GM18867 (cell line): ENCODE results near the gene RING1.

Experiments used
- ATAC-seq: cut with Tn5 transposase; IDR thresholded peaks from one replicate; pipeline ENCODE4 v1.9.1; 2021; ENCODE audit warnings: mild to moderate bottlenecking, moderate library complexity; ENCODE audit not compliant: unreplicated experiment

The RING1 gene

DNA sequence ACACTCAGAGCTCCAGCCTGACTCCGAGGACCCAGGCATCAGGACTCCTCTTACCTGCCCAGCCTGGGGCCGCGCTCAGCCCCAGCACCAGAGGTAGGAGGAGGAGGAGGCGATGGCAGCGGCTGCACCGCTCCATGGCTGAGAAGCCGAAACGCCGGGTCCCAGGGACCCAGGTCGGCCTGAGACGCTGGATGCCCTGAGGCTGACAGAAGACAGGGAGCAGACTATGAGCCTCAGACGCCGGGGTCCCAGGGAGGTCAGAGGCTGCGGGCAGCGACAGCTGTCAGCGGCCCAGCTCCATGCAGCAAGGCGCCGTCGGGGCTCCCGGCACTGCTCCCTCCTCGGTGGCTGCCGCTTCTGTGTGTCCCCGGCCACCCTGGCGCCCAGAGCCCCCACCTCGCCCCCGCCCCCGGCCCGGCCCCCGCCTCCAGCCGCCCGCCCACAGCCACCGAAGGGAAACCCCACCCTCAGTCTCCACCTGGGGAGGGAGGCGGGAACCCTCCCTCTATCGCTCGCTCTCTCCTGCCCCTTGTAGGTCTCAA is 16.1 kb upstream of the RING1 start, which contains the start of gene COL11A2:
COL11A2 (minus strand) TSS at position 363 of the 542 bp plus-strand sequence; CDS start at position 136, 227 bp downstream.
- ATAC-seq: no peak

DNA sequence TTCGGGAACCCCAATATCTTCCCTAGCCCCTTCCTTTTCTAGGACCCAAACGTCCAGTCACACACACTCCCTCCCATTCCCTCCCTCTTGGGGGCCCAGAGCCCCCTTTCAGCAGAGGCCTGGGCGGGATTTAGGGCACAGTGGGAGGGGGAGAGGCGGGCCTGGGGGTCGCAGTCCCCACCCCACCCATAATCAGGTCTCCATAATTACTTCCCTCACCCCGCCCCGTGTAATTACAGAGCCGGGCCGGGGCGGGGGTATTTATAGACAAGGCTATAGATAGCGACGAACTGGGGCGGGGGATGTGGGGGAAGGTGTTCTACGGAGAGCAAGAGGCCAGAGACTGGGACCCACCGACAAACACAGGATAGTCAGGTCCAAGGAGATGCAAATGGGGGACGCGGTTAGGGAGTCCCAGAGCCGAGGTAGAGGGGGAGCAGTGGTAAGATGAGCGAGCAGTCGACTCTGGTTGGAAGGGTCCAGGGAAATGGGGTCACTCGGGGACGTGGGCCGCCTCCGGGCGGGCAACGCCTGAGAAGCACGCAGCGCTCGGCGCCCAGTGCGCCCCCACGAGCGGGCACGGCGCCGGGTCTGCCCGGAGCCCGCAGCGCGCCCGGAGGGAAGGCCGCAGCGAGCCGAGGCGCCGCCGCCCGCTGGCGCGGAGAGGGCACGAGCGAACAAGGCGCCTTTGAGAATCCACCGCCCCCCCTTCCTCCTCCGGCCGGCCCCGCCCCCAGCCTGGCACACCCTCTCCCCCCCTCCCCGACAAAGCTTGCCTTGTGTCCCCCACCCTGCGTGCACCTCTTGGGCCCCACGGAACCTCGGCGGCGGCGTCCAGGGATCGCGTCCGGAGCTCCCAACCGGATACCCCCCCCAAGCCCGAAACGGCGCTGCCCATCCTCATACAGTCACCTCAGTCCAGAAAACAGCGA is 15.4 kb upstream of the RING1 start:
- no peak for ATAC-seq

DNA sequence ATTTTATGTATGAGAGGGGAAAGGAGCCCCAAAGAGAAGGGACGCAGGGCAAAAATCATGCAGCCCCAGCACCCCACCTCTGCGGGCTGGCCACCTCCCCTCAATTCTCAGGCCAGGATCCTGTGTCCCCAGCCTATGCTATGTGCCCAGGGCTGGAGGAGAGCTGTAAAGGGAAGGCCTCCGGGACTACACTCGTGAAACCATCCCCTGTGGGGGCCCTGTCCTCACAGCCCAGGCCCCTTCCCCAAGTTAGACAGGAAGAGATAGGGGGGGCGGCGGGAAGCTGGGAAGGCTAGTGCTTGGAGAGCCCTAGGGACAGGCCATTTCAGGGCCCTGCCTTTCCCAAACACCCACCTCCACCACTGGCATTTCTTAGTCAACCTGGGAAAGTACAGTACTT is 14.7 kb upstream of the RING1 start:
- ATAC-seq: no peak

DNA sequence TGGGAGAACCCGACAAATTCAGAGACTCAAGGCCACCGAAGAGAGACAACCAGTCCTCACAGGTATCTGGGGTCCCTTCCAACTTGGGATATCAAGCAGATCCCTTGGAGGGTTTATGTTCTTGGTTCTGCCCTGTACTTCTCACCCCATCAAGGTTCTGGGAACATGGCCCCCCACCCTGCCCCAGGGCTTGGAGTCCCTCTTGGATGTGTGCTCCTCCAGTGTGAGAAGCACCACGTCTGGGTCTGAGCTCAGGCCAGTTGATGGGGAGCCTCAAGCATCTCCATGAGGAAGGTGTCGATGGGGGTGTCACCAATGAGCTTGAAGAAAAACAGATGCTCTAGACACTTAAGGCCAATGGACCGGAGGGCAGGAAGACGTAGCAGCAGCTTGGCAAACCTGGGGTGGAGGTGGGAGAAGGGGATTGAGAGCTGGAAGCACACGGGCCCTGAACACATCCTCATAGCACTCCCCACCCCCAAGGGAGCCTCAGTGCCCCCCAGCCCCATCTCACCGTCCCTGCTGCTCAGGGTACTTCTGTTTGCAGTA is 13.8 kb upstream of the RING1 start:
- no peak for ATAC-seq

DNA sequence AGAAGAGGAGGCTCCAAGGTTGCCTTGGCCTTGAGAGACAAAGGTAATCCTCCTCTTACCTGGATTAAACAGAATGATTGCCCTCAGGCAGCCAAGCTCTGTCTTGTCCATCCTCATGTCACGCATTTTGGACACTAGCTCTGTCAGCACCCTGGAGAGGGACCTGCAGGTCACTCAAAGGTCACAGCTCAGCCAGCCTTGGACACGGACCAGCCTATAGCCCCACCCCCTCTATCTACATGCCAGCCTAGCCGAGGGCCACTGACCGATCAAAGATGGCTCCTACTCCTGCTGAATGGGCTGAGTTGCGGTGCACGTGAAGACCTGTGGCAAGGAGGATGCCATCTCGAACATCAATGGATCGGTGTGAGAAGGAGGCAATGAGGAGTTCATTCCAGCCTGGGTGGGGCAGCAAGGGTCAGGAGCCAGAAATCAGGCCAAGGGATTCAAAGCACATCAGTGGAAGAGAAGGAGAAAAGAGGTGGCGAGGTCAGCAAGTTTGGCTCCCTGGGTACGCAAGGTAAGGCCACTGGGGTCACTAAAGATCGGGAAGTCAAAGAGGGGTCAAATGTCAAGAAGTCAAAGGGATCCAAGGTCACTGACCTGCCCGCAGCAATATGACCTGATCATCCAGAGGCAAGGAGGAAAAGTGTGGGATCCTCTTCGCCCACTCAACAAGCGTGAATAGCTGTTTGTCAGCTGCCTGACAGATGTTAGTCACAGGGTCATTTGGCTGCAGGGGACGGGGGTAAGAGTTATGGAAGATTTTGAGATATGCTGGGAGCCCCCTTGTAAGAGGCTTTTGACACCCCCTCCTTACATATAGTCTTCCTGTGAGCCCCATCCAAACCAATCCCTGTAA is 12.8 kb upstream of the RING1 start:
- no peak for ATAC-seq

DNA sequence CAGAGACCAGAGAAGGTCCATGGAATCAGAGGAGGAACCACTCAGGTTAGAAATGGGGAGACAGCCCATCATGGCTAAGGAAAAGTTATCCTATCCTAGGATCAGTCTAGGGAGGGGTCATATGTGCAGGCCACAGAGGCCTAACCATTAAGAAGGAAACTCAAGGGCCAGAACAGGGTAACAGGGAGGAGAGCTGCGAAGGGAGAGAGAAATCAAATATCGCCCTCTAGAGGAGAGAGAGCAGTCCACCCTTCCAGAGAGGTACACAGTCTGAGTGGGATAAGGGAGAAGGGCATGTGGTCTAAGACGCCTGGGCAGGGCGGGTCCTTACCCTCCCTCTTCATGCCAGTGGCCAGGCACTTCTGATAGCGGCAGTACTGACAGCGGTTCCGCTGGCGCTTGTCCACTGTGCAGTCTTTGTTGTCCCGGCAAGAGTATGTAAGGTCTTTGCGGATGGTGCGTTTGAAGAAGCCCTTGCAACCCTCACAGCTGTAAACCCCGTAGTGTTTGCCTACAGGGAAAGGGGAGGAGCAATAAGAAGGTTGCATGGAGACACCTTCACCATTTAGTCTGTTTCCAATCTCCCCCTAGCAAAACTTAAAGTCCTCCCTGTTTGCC is 10.8 kb upstream of the RING1 start:
- ATAC-seq: no peak

DNA sequence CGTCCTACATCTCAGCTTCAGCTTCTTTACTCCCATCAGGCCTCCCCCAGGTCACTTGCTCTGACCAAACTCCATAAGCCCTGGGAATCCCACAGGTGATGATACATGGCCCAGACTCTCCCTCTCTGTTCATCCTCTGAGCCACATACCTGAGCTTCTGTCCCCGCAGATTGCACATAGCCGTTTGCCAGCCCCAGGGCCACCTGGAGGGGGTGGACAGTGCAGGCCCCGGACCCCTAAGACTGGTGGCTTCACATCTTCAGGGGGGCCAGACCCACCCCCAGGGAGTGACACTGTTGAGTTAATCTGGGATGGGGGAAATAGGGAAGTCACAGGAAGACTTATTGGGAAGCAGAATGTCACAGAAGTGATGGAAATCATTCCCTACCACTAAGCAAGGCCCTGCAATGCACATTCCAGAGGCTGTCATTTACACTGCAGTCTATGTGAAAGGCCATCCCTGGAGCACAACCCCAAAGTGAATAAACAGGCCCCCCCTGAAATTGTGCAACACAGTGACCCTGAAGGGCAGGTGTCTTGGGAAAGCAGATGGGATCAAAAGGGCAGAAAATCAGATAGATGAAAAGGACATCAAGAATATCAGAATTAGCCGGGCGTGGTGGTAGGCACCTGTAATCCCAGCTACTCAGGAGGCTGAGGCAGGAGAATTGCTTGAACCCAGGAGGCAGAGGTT is 10.0 kb upstream of the RING1 start:
- no peak for ATAC-seq

DNA sequence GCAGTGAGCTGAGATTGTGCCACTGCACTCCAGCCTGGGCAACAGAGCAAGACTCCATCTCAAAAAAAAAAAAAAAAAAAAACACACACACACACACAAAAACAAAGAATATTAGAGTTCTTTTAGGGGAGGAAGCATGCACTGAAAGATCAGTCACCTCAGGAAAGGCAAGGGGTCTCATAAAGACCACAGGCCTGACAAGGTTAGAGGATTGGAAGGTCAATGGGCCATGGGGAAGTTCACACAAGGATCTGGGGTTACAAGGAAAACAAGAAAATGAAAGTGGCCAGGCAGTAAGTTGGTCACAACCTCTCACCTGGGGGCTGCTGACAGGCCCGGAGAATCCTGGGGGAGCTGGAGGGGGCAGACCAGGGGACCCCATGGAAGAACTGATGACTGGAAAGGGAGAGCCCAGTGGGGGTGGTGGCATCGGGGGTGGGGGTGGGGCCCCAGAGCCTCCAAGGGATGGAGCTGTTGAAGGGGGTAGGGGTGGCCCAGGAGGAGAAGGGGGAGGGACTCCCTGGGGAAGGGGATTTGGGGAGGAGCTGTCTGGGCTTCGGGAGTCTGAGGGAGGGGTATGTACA is 9.4 kb upstream of the RING1 start:
- no peak for ATAC-seq

DNA sequence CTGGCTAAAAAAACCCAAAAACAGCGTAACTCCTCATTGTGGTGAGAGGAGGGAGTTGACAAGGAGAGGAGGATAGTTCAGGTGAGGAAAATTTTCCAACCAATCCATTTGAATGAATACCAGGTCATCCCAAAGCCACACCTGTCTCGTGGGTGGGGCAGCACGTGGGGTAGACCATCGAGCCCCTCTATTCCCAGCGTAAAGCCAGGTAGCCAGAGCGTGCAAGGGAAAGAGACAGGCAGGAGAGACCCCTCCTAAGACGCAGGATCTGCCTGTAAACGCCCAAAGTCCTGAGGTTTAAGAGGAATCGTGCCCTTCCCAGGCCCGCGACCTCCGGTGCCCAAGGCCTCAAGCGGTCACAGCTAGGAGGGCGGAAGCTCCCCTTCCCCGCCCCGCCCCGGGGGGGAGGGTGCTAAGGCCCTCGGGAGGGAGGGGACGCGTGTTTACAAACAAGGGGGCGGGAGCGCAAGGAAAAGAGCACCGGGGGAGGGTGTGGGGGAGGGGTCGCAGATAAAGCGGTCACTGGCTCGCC is 8.5 kb upstream of the RING1 start:
- peak; percentile 28 for ATAC-seq

DNA sequence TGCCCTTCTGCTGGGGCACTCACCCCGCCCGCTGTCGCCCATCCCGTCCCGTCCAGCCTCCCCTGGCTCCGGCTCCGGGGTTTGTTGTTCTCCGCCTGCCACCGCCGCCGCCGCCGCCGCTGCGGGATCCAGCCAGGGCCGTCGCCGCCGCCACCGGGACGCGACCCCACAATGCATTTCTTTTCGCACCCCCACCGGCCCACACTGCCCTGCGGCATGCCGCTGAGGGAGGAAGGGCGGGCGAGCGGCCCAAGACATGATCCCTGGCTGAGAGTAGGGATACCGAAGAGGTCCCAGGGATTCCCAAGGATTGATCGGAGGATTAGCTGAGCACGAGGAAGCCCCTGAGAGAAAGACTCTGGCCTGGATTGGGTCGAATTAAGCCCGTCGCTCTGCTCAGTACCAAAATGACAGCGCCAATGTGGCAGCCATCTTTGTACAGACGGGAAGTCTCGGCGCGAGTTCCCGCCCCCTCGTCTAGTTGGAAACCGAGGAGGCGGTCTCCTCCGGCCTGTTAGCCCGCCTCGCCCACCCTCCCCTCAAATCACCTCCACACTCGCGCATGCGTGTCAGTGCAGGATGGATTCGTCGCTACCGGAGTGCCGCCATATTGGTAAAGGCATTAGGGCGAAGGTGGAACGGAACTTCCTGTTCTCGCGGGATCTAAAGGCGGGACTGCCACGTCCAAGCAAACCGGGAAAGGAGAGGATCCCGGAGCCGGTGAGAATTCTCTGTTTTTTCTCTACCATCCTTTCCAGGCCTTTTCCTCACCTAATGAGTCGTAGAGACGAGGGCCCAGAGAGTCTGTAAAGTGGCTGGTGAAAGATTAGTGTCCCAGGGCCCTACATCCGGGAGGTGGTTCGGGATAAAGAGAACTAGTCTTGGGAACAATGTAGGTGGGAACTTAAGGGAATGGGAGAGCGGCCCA is 7.8 kb upstream of the RING1 start, which contains the start of the genes RXRB and SLC39A7:
RXRB (minus strand) TSS at position 447 of the 928 bp plus-strand sequence; CDS start at position 258, 189 bp downstream.
SLC39A7 (plus strand) TSS at position 649 of the 928 bp plus-strand sequence. CDS start 379 bp downstream, outside the sequence.
- ATAC-seq: peak; percentile 54

DNA sequence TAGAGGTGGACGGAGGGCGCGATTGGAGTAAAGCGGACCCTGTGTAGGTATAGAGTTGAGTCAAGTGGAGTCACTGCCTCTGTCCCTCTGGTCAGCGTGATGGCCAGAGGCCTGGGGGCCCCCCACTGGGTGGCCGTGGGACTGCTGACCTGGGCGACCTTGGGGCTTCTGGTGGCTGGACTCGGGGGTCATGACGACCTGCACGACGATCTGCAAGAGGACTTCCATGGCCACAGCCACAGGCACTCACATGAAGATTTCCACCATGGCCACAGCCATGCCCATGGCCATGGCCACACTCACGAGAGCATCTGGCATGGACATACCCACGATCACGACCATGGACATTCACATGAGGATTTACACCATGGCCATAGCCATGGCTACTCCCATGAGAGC is 7.2 kb upstream of the RING1 start:
- ATAC-seq: no peak

DNA sequence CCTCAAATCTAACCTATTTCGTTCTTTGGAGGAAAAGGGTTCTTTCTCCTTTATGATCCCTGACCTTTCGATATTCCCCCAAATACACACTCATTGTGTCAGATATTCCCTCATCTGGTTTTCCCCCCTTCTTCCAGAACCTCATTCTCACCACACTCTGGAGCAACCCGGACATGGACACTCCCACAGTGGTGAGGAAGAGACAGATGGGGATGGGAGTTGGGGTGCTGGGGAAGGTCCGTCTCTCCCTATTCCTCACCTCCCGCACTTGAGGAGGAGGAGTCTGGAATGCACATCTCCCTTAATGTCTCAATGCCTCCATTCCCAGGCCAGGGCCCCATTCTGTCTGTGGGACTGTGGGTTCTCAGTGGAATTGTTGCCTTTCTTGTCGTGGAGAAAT is 6.4 kb upstream of the RING1 start:
- ATAC-seq: no peak

DNA sequence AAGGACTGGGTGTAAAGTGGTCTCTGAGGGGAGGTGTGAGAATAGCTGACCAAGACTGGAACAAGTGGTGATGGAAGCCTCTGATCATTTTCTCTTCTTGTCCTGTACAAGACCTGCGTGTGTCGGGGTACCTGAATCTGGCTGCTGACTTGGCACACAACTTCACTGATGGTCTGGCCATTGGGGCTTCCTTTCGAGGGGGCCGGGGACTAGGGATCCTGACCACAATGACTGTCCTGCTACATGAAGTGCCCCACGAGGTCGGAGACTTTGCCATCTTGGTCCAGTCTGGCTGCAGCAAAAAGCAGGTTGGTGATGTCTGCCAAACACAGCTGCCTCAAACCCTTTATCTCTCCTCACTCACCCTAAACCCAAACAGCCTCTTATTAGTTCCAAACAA is 5.5 kb upstream of the RING1 start:
- ATAC-seq: no peak

DNA sequence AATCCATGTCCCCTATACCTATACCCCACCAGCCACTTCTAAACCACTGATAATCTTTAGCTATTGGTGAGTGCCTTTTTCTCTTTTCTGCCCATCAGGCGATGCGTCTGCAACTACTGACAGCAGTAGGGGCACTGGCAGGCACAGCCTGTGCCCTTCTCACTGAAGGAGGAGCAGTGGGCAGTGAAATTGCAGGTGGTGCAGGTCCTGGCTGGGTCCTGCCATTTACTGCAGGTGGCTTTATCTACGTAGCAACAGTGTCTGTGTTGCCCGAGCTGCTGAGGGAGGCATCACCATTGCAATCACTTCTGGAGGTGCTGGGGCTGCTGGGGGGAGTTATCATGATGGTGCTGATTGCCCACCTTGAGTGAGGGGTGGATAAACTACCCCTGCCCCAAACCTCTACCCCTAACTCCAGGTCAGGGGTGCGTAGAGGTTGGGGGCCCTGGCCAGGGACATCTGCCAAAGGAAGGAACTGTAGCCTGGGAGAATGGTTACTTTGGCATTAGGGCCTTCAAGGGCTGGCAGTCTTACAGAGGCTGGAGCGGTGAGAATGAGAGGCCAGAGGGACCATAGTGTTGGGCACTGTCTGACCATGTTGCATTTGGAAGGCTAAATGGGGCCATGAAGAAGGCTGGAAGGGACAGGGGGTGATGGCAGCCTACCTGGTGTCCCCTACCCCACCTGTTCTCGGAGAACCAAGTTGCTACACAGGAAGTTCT is 4.7 kb upstream of the RING1 start:
- no peak for ATAC-seq

DNA sequence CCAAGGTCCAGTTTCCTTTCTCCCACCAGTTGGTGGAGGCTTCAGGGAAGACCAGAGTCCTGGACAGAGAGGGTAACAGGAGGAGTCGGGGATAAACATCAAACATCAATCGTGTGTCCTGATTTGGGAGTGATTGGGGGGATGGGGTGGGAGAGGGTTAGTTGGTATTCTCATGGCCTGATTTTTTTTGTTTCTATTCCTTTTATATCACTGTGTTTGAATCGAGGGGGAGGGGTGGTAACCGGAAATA is 4.2 kb upstream of the RING1 start:
- no peak for ATAC-seq

DNA sequence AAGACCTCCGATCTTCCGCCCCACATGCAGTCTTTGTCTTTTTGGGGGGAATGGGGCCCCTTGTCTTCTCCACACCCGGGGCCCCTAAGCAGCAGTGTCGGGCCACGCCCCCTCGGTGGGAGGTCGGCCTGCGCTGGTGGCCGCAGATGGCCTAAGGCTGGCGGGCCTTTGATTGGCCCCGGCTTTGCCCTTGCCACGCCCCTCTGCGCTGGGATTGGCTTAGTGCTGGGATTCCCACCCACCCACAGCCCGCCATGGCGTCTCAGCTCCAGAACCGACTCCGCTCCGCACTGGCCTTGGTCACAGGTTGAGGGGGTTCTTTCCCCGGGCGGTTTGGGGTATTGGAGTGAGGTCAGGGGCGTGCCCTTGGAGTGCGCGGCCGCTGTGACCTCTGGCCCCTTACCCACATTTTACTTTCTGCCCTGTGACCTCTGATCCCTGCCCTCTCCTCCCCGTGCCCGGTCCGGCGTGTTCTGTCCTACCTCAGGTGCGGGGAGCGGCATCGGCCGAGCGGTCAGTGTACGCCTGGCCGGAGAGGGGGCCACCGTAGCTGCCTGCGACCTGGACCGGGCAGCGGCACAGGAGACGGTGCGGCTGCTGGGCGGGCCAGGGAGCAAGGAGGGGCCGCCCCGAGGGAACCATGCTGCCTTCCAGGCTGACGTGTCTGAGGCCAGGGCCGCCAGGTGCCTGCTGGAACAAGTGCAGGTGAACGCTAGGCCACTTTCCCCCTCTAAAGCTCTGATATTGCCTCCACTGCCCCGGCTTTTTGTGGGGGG is 3.7 kb upstream of the RING1 start, which contains the start of gene HSD17B8:
HSD17B8 (plus strand) TSS at position 241 of the 776 bp plus-strand sequence; CDS start at position 255, 14 bp downstream.
- ATAC-seq: peak; percentile 44
